Liver (tissue), 9 donors: ENCODE results near the gene CCNE1. TPM values are rescaled to one million over a fixed set of nuclear protein-coding genes. Genes with fewer than 3 reads are reported as not detected.

Experiments used
- DNase-seq: peaks from one replicate; pipeline ENCODE4 v3.0.0-alpha.2; 2017; ENCODE audit warnings: low spot score
- H3K27ac ChIP-seq, 2 donors: one replicate each; pipeline ENCODE4 v1.7.0; 2013; ENCODE audit warnings: inconsistent platforms in 2 of 2, low read length in 2 of 2, control low read depth in 1 of 2, low read depth in 1 of 2, mild to moderate bottlenecking in 1 of 2
- H3K27me3 ChIP-seq, 4 donors: one replicate each; pipeline versions ENCODE4 v1.6.1 to v1.7.0; 2013; ENCODE audit warnings: low read length in 3 of 4, inconsistent platforms in 1 of 4, mild to moderate bottlenecking in 1 of 4, moderate library complexity in 1 of 4; ENCODE audit not compliant: control insufficient read depth in 4 of 4, insufficient read depth in 4 of 4
- H3K36me3 ChIP-seq, 4 donors: one replicate each; pipeline versions ENCODE4 v1.6.1 to v1.7.0; 2013; ENCODE audit warnings: low read length in 3 of 4, mild to moderate bottlenecking in 3 of 4, low read depth in 1 of 4, moderate library complexity in 1 of 4; ENCODE audit not compliant: control insufficient read depth in 4 of 4, insufficient read depth in 3 of 4
- H3K4me1 ChIP-seq, 4 donors: one replicate each; pipeline versions ENCODE4 v1.6.1 to v1.7.0; 2013; ENCODE audit warnings: low read length in 3 of 4, mild to moderate bottlenecking in 3 of 4, moderate library complexity in 1 of 4; ENCODE audit not compliant: control insufficient read depth in 4 of 4, insufficient read depth in 4 of 4
- H3K4me3 ChIP-seq, 3 donors: one replicate each; pipeline versions ENCODE4 v1.6.1 to v1.7.0; 2013; ENCODE audit warnings: low read length in 3 of 3, control low read depth in 1 of 3, low read depth in 1 of 3, mild to moderate bottlenecking in 1 of 3
- H3K9ac ChIP-seq, 2 donors: one replicate each; pipeline ENCODE4 v1.7.0; 2013; ENCODE audit warnings: low read length in 2 of 2, mild to moderate bottlenecking in 2 of 2, moderate library complexity in 2 of 2, control low read depth in 1 of 2, low read depth in 1 of 2
- H3K9me3 ChIP-seq, 4 donors: one replicate each; pipeline versions ENCODE4 v1.6.1 to v1.7.0; 2013; ENCODE audit warnings: low read length in 3 of 4; ENCODE audit not compliant: control insufficient read depth in 4 of 4
- EGR1 ChIP-seq, 2 donors: IDR thresholded peaks; 2 replicates each; pipeline ENCODE4 v1.6.1; 2016 to 2018; ENCODE audit warnings: antibody characterized with exemption in 2 of 2, low read depth in 2 of 2
- FOXA1 ChIP-seq: IDR thresholded peaks from 2 replicates; pipeline ENCODE4 v1.6.1; 2016; ENCODE audit warnings: antibody characterized with exemption
- FOXA2 ChIP-seq: IDR thresholded peaks from 2 replicates; pipeline ENCODE4 v1.6.1; 2016; ENCODE audit warnings: antibody characterized with exemption
- GABPA ChIP-seq, 2 donors: IDR thresholded peaks in 1 of 2; conservative IDR thresholded peaks in 1 of 2; 2 replicates each; pipeline ENCODE4 v1.6.1; 2016; ENCODE audit warnings: antibody characterized with exemption in 2 of 2, mild to moderate bottlenecking in 1 of 2, moderate library complexity in 1 of 2
- HNF4A ChIP-seq, 2 donors: conservative IDR thresholded peaks; 2 replicates each; pipeline ENCODE4 v1.6.1; 2016; ENCODE audit warnings: antibody characterized with exemption in 2 of 2, mild to moderate bottlenecking in 2 of 2
- HNF4G ChIP-seq: IDR thresholded peaks from 2 replicates; pipeline ENCODE4 v1.6.1; 2016; ENCODE audit warnings: antibody characterized with exemption
- NR2F2 ChIP-seq: IDR thresholded peaks from 2 replicates; pipeline ENCODE4 v1.6.1; 2016; ENCODE audit warnings: antibody characterized with exemption
- RAD21 ChIP-seq, 2 donors: IDR thresholded peaks; 2 replicates each; pipeline ENCODE4 v1.6.1; 2016; ENCODE audit warnings: antibody characterized with exemption in 2 of 2, mild to moderate bottlenecking in 2 of 2
- RXRA ChIP-seq, 2 donors: IDR thresholded peaks; 2 replicates each; pipeline ENCODE4 v1.6.1; 2017 to 2018; ENCODE audit warnings: antibody characterized with exemption in 2 of 2, mild to moderate bottlenecking in 1 of 2
- SP1 ChIP-seq: IDR thresholded peaks from 2 replicates; pipeline ENCODE4 v1.6.1; 2018; ENCODE audit warnings: antibody characterized with exemption, mild to moderate bottlenecking
- TAF1 ChIP-seq: conservative IDR thresholded peaks from 2 replicates; pipeline ENCODE4 v1.6.1; 2016; ENCODE audit warnings: antibody characterized with exemption, mild to moderate bottlenecking
- YY1 ChIP-seq: IDR thresholded peaks from 2 replicates; pipeline ENCODE4 v1.6.1; 2016; ENCODE audit warnings: antibody characterized with exemption, mild to moderate bottlenecking
- WGBS: extraction: QIAGEN DNeasy Blood & Tissue Kit; methylation state at CpG from one replicate; pipeline ENCODE4 v1.1.7; 2013; 5-methylcytosine and 5-hydroxymethylcytosine counted together
- polyA plus RNA-seq, 2 donors: library from polyadenylated mRNA; stranded (reverse) in 1 of 2; unstranded in 1 of 2; fragments of 200-250 nt in 1 of 2; fragments of >200 nt in 1 of 2; fragmentation: Nextera tagmentation in 1 of 2; extraction: Ambion mirVana in 1 of 2; gene quantifications; one replicate each; pipeline versions ENCODE4 v1.2.1 to v1.2.3, GENCODE V29; 2013 to 2015
- total RNA-seq, 2 donors: library from RNA; depleted of rRNA; stranded (reverse); fragments of >200 nt; gene quantifications; one replicate each; pipeline ENCODE4 v1.2.3, GENCODE V29; 2014
- TF ChIP-seq, protein P1 (sequence below): IDR thresholded peaks from 2 replicates; pipeline ENCODE4 v1.6.1; 2016; ENCODE audit warnings: antibody characterized with exemption
- TF ChIP-seq, protein P2 (sequence below): fragments of 150-350 bp; IDR thresholded peaks from 2 replicates; pipeline ENCODE4 v1.5.1; 2017; ENCODE audit warnings: improper control_type of control experiment, low read depth, low read length; ENCODE audit not compliant: missing input control
- TF ChIP-seq, protein P3 (sequence below): IDR thresholded peaks from 2 replicates; pipeline ENCODE4 v1.6.1; 2016; ENCODE audit warnings: antibody characterized with exemption, mild to moderate bottlenecking
- donor health status: healthy.
- donor health status: healthy.
- donor health status: healthy.
- donor health status: healthy.
- donor health status: healthy.

Gene CCNE1
- total and polyA plus RNA-seq, 4 donors: 0.32 to 19.5 (median 0.79) TPM

DNA sequence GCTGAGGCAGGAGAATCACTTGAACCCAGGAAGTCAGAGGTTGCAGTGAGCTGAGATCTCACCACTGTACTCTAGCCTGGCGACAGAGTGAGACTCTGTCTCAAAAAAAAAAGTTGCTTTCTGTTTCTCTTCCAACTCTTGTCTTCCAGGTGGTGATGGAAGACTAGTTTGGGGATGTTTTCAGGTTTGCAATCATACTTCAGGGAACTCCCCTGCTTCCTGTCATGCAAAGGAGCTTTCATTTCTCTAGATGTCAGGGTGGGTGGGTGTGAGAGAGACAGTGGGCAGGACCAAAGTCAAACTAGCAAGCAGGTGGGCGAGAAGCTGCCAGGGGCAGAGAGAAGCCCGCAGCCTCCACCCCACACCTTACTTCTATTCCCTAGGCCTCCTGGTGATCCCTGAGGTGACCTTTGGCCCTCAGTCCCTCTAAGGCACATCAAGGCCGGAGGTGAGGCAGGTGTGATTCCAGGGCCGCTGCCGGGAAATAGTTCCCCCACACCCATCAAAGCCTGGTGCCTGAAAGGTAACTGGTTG lies 25.7 kb downstream of the CCNE1 start:
- H3K4me3 ChIP-seq: no peak overlapping the region
- DNase-seq: no peak
- 69% methylated on average over 6 of the region's 6 CpGs for WGBS
- H3K27me3 ChIP-seq: peaks cover 0 to 4% (median 0%) of the 10 kb centered on the region in 4 donors
- no peaks in the 10 kb centered on the region for H3K36me3 ChIP-seq
- no peaks in the 10 kb centered on the region for H3K4me1 ChIP-seq
- H3K27ac ChIP-seq: no peak overlapping the region
- no peaks in the 10 kb centered on the region for H3K9me3 ChIP-seq
- H3K9ac ChIP-seq: no peak overlapping the region
- no peak for TF ChIP-seq EGR1 (IDR thresholded peaks at IDR 0.05; ENCODE audit: low read depth in 2 of 2)
- no peak for TF ChIP-seq YY1
- TF ChIP-seq RXRA (IDR thresholded peaks at IDR 0.05): no peak
- no peak for TF ChIP-seq HNF4A (conservative IDR thresholded peaks at IDR 0.05)
- TF ChIP-seq GABPA (IDR thresholded peaks at IDR 0.05 in 1 of 2, conservative IDR thresholded peaks at IDR 0.05 in 1 of 2): no peak
- no peak for TF ChIP-seq FOXA1
- TF ChIP-seq NR2F2: no peak

DNA sequence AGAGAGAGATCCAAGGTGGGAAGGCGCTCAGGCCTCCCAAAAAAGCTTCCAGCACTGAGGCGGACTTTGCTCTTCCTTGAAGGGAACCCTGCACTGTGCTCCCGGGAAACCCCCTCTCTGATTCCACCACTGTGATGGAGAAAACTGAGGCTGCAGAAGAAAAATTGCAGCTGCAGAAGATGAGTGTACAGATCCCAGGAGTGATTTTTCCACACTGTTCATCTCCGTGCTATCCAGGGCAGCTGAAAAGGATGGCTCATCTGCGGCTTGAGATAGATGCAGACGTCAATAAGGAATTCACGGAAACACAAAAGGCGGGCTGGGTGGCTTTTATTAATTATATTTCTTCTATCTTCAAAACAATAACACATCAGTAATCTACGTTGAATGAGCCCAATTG lies 26.2 kb downstream of the CCNE1 start:
- Histone ChIP-seq H3K27me3 (peaks cover 0 to 4% (median 0%) of the 10 kb centered on the region in 4 donors), H3K36me3 (no peaks in the 10 kb centered on the region), H3K9me3 (no peaks in the 10 kb centered on the region), H3K4me3 (no peak overlapping the region), H3K4me1 (peaks cover 0 to 2% (median 0%) of the 10 kb centered on the region in 4 donors), H3K9ac (no peak overlapping the region), H3K27ac (no peak overlapping the region)
- TF ChIP-seq, protein P1, sequence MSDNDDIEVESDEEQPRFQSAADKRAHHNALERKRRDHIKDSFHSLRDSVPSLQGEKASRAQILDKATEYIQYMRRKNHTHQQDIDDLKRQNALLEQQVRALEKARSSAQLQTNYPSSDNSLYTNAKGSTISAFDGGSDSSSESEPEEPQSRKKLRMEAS: no peak
- no peak for TF ChIP-seq YY1
- no peak for TF ChIP-seq FOXA2
- no peak for TF ChIP-seq FOXA1
- TF ChIP-seq TAF1: no peak
- TF ChIP-seq RXRA (IDR thresholded peaks at IDR 0.05): no peak
- TF ChIP-seq EGR1 (IDR thresholded peaks at IDR 0.05; ENCODE audit: low read depth in 2 of 2): no peak
- no peak for TF ChIP-seq HNF4A (conservative IDR thresholded peaks at IDR 0.05)
- TF ChIP-seq SP1: no peak
- no peak for TF ChIP-seq NR2F2
- TF ChIP-seq, protein P2, sequence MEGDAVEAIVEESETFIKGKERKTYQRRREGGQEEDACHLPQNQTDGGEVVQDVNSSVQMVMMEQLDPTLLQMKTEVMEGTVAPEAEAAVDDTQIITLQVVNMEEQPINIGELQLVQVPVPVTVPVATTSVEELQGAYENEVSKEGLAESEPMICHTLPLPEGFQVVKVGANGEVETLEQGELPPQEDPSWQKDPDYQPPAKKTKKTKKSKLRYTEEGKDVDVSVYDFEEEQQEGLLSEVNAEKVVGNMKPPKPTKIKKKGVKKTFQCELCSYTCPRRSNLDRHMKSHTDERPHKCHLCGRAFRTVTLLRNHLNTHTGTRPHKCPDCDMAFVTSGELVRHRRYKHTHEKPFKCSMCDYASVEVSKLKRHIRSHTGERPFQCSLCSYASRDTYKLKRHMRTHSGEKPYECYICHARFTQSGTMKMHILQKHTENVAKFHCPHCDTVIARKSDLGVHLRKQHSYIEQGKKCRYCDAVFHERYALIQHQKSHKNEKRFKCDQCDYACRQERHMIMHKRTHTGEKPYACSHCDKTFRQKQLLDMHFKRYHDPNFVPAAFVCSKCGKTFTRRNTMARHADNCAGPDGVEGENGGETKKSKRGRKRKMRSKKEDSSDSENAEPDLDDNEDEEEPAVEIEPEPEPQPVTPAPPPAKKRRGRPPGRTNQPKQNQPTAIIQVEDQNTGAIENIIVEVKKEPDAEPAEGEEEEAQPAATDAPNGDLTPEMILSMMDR: no peak
- no peak for TF ChIP-seq RAD21 (IDR thresholded peaks at IDR 0.05)
- TF ChIP-seq, protein P3, sequence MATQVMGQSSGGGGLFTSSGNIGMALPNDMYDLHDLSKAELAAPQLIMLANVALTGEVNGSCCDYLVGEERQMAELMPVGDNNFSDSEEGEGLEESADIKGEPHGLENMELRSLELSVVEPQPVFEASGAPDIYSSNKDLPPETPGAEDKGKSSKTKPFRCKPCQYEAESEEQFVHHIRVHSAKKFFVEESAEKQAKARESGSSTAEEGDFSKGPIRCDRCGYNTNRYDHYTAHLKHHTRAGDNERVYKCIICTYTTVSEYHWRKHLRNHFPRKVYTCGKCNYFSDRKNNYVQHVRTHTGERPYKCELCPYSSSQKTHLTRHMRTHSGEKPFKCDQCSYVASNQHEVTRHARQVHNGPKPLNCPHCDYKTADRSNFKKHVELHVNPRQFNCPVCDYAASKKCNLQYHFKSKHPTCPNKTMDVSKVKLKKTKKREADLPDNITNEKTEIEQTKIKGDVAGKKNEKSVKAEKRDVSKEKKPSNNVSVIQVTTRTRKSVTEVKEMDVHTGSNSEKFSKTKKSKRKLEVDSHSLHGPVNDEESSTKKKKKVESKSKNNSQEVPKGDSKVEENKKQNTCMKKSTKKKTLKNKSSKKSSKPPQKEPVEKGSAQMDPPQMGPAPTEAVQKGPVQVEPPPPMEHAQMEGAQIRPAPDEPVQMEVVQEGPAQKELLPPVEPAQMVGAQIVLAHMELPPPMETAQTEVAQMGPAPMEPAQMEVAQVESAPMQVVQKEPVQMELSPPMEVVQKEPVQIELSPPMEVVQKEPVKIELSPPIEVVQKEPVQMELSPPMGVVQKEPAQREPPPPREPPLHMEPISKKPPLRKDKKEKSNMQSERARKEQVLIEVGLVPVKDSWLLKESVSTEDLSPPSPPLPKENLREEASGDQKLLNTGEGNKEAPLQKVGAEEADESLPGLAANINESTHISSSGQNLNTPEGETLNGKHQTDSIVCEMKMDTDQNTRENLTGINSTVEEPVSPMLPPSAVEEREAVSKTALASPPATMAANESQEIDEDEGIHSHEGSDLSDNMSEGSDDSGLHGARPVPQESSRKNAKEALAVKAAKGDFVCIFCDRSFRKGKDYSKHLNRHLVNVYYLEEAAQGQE: no peak
- no peak for TF ChIP-seq HNF4G
- no peak for DNase-seq
- WGBS: 78% methylated on average over 9 of the region's 9 CpGs
